HG03521 (cell line): ENCODE data around the gene PXK.

Experiments
- ATAC-seq: cut with Tn5 transposase; IDR thresholded peaks from one replicate; pipeline ENCODE4 v1.9.1; 2021; ENCODE audit warnings: mild to moderate bottlenecking, moderate library complexity; ENCODE audit not compliant: unreplicated experiment

PXK gene

GRCh38 chr3:58379351-58380073 is 46.8 kb downstream of the PXK start:
- no peak for ATAC-seq

GRCh38 chr3:58383476-58383875 is 50.8 kb downstream of the PXK start:
- no peak for ATAC-seq

GRCh38 chr3:58383904-58384303 is 51.2 kb downstream of the PXK start:
- ATAC-seq, result no peak

- ATAC-seq, result no peak
Measured at GRCh38 chr3:58384381-58385090, 51.8 kb downstream of the PXK start.

GRCh38 chr3:58386626-58387365 is 54.1 kb downstream of the PXK start:
- no peak for ATAC-seq

GRCh38 chr3:58387650-58388546 is 55.2 kb downstream of the PXK start:
- ATAC-seq, result no peak

GRCh38 chr3:58388550-58389091 is 55.9 kb downstream of the PXK start:
- no peak for ATAC-seq

- no peak for ATAC-seq
Measured at GRCh38 chr3:58391156-58391865, 58.6 kb downstream of the PXK start.

GRCh38 chr3:58392181-58392580 is 59.5 kb downstream of the PXK start:
- no peak for ATAC-seq

- no peak for ATAC-seq
Measured at GRCh38 chr3:58394339-58394738, 61.6 kb downstream of the PXK start.

GRCh38 chr3:58398669-58399333 is 66.1 kb downstream of the PXK start:
- ATAC-seq, result no peak

GRCh38 chr3:58403513-58404109 is 70.9 kb downstream of the PXK start:
- ATAC-seq, result no peak

- no peak for ATAC-seq
Measured at GRCh38 chr3:58404396-58404795, 71.7 kb downstream of the PXK start.

GRCh38 chr3:58408906-58409305 is 76.2 kb downstream of the PXK start:
- ATAC-seq, result no peak

- ATAC-seq, result no peak
Measured at GRCh38 chr3:58409663-58410062, 77.0 kb downstream of the PXK start.

- ATAC-seq, result no peak
Measured at GRCh38 chr3:58411036-58411435, 78.3 kb downstream of the PXK start.

GRCh38 chr3:58411851-58412830 is 79.4 kb downstream of the PXK start:
- no peak for ATAC-seq
